Fibroblast of lung (primary cell): ENCODE measurements around the gene MVP. TPM values are rescaled to one million over a fixed set of nuclear protein-coding genes. Genes with fewer than 3 reads are reported as not detected.

Experiments used
- DNase-seq, 2 donors: peaks; one replicate each; pipeline versions ENCODE4 v3.0.0 to v3.0.0-alpha.2; 2010; ENCODE audit warnings: low read depth in 2 of 2
- H2AFZ ChIP-seq: 2 replicates; pipeline ENCODE4 v1.5.1; 2012; ENCODE audit warnings: low read length, control low read depth, inconsistent platforms
- H3K27ac ChIP-seq: 2 replicates; pipeline ENCODE4 v1.5.1; 2011; ENCODE audit warnings: low read length, control low read depth; ENCODE audit not compliant: insufficient read depth
- H3K27me3 ChIP-seq: 2 replicates; pipeline ENCODE4 v1.5.1; 2011; ENCODE audit warnings: mild to moderate bottlenecking, low read length; ENCODE audit not compliant: control insufficient read depth, insufficient read depth
- H3K36me3 ChIP-seq: 2 replicates; pipeline ENCODE4 v1.5.1; 2011; ENCODE audit warnings: low read length; ENCODE audit not compliant: control insufficient read depth, insufficient read depth
- H3K4me1 ChIP-seq: 2 replicates; pipeline ENCODE4 v1.5.1; 2011; ENCODE audit warnings: low read length; ENCODE audit not compliant: control insufficient read depth, insufficient read depth; ENCODE audit errors: extremely low read depth
- H3K4me2 ChIP-seq: 2 replicates; pipeline ENCODE4 v1.5.1; 2011; ENCODE audit warnings: low read length, control low read depth; ENCODE audit not compliant: insufficient read depth; ENCODE audit errors: extremely low read depth
- H3K4me3 ChIP-seq, 4 experiments: fragments of 200-600 bp in 1 of 4; sonication (generic) in 1 of 4; replicated peaks in 1 of 4; 2 replicates each; pipeline ENCODE4 v1.5.1; 2011 to 2016; ENCODE audit warnings: low read length in 4 of 4, low read depth in 3 of 4, mild to moderate bottlenecking in 3 of 4, control low read depth in 2 of 4, inconsistent platforms in 1 of 4, mixed read lengths in 1 of 4; ENCODE audit not compliant: insufficient read depth in 1 of 4; ENCODE audit errors: control extremely low read depth in 1 of 4
- H3K79me2 ChIP-seq: 2 replicates; pipeline ENCODE4 v1.5.1; 2012; ENCODE audit warnings: mild to moderate bottlenecking, low read length, inconsistent platforms; ENCODE audit not compliant: control insufficient read depth, insufficient read depth
- H3K9ac ChIP-seq: 2 replicates; pipeline ENCODE4 v1.5.1; 2011; ENCODE audit warnings: mild to moderate bottlenecking, low read length, control low read depth; ENCODE audit not compliant: insufficient read depth
- H3K9me3 ChIP-seq: 2 replicates; pipeline ENCODE4 v1.5.1; 2012; ENCODE audit warnings: low read depth, low read length; ENCODE audit not compliant: control insufficient read depth, insufficient read depth
- H4K20me1 ChIP-seq: 2 replicates; pipeline ENCODE4 v1.5.1; 2011; ENCODE audit warnings: low read length; ENCODE audit not compliant: control insufficient read depth, insufficient read depth; ENCODE audit errors: extremely low read depth
- CTCF ChIP-seq, 2 donors: IDR thresholded peaks in 1 of 2; conservative IDR thresholded peaks in 1 of 2; 1 replicate in 1 of 2; 2 replicates in 1 of 2; pipeline ENCODE4 v1.5.1; 2011 to 2012; ENCODE audit warnings: low read length in 2 of 2, control low read depth in 1 of 2, inconsistent platforms in 1 of 2, low read depth in 1 of 2, mild to moderate bottlenecking in 1 of 2
- EZH2 ChIP-seq: IDR thresholded peaks from 2 replicates; pipeline ENCODE4 v1.5.1; 2012; ENCODE audit warnings: low read length, control low read depth, mild to moderate bottlenecking; ENCODE audit errors: missing control alignments
- polyA plus RNA-seq, 2 donors: library from polyadenylated mRNA; depleted of rRNA in 1 of 2; stranded (reverse) in 1 of 2; unstranded in 1 of 2; fragments of >200 nt; gene quantifications; 2 replicates each; pipeline ENCODE4 v1.2.1, GENCODE V29; 2011 to 2012; ENCODE audit warnings: missing spikeins in 1 of 2
- total RNA-seq: library from RNA; depleted of rRNA; stranded (reverse); fragments of >200 nt; gene quantifications from 2 replicates; pipeline ENCODE4 v1.2.1, GENCODE V29; 2014

The MVP gene
- total and polyA plus RNA-seq, 2 donors (not counting 1 experiment from before 2014, with no cell fraction given) = 208 to 518 TPM

GRCh38 chr16:29834079-29834478 is 13.8 kb downstream of the MVP start:
- Histone ChIP-seq H2AFZ (no peak overlapping the region), H3K36me3 (peaks cover 40% of the 10 kb centered on the region), H3K9ac (no peak overlapping the region), H3K79me2 (peaks cover 28% of the 10 kb centered on the region), H3K9me3 (no peaks in the 10 kb centered on the region), H3K27me3 (no peaks in the 10 kb centered on the region), H4K20me1 (no peaks in the 10 kb centered on the region), H3K4me3 (no peak overlapping the region), H3K27ac (no peak overlapping the region), H3K4me2 (no peak overlapping the region), H3K4me1 (no peaks in the 10 kb centered on the region)
- no peak for TF ChIP-seq EZH2
- no peak for TF ChIP-seq CTCF (conservative IDR thresholded peaks at IDR 0.05 in 1 of 2, IDR thresholded peaks at IDR 0.05 in 1 of 2; ENCODE audit: low read depth in 1 of 2, low read length in 2 of 2)
- DNase-seq = no peak

- no peak overlapping the region for H3K9ac ChIP-seq
- H4K20me1 ChIP-seq = no peaks in the 10 kb centered on the region
- no peak overlapping the region for H2AFZ ChIP-seq
- H3K27me3 ChIP-seq = no peaks in the 10 kb centered on the region
- TF ChIP-seq CTCF (conservative IDR thresholded peaks at IDR 0.05 in 1 of 2, IDR thresholded peaks at IDR 0.05 in 1 of 2; ENCODE audit: low read depth in 1 of 2, low read length in 2 of 2) (no peak), EZH2 (no peak)
- no peaks in the 10 kb centered on the region for H3K4me1 ChIP-seq
- H3K9me3 ChIP-seq = no peaks in the 10 kb centered on the region
- no peak overlapping the region for H3K4me3 ChIP-seq
- no peak for DNase-seq
- H3K79me2 ChIP-seq = peaks cover 9% of the 10 kb centered on the region
- peaks cover 39% of the 10 kb centered on the region for H3K36me3 ChIP-seq
- no peak overlapping the region for H3K4me2 ChIP-seq
- no peak overlapping the region for H3K27ac ChIP-seq
These were observed 15.7 kb downstream of the MVP start for GRCh38 chr16:29835926-29836325.

- Histone ChIP-seq H3K4me1 (no peaks in the 10 kb centered on the region), H4K20me1 (no peaks in the 10 kb centered on the region), H2AFZ (no peak overlapping the region), H3K79me2 (peaks cover 5% of the 10 kb centered on the region), H3K27ac (no peak overlapping the region), H3K4me2 (no peak overlapping the region), H3K4me3 (no peak overlapping the region), H3K9me3 (no peaks in the 10 kb centered on the region), H3K36me3 (peaks cover 45% of the 10 kb centered on the region), H3K27me3 (no peaks in the 10 kb centered on the region), H3K9ac (no peak overlapping the region)
- TF ChIP-seq CTCF (conservative IDR thresholded peaks at IDR 0.05 in 1 of 2, IDR thresholded peaks at IDR 0.05 in 1 of 2; ENCODE audit: low read depth in 1 of 2, low read length in 2 of 2) (no peak), EZH2 (no peak)
- DNase-seq = no peak
These were observed 16.4 kb downstream of the MVP start for GRCh38 chr16:29836623-29837022.
